TTC549 (cell line): ENCODE results near the gene PML.

Experiments
- FAIRE-seq: peaks from 2 replicates; lab custom pipeline; 2012; peaks lifted over from hg19 to GRCh38; lab: Jason Lieb, UNC

Gene PML, protein sequence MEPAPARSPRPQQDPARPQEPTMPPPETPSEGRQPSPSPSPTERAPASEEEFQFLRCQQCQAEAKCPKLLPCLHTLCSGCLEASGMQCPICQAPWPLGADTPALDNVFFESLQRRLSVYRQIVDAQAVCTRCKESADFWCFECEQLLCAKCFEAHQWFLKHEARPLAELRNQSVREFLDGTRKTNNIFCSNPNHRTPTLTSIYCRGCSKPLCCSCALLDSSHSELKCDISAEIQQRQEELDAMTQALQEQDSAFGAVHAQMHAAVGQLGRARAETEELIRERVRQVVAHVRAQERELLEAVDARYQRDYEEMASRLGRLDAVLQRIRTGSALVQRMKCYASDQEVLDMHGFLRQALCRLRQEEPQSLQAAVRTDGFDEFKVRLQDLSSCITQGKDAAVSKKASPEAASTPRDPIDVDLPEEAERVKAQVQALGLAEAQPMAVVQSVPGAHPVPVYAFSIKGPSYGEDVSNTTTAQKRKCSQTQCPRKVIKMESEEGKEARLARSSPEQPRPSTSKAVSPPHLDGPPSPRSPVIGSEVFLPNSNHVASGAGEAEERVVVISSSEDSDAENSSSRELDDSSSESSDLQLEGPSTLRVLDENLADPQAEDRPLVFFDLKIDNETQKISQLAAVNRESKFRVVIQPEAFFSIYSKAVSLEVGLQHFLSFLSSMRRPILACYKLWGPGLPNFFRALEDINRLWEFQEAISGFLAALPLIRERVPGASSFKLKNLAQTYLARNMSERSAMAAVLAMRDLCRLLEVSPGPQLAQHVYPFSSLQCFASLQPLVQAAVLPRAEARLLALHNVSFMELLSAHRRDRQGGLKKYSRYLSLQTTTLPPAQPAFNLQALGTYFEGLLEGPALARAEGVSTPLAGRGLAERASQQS

DNA sequence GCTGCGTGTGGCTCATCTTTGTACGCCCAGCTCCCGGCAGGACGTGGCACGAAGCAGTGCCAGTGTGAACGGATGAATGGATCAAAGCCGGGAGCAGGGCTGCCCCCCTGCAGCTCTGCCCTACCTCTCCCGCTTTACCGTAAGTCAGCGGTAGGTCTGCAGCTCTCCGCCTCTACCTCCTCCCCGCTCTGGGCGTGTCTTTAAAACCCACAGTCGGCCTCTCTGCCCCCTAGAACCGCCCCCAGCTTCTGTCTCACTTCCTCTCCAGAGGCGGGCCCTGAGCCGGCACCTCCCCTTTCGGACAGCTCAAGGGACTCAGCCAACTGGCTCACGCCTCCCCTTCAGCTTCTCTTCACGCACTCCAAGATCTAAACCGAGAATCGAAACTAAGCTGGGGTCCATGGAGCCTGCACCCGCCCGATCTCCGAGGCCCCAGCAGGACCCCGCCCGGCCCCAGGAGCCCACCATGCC lies at the start of gene PML:
TSS of gene PML (plus strand) at position 304 of the 471 bp plus-strand sequence. CDS start at position 401, 97 bp downstream.
- FAIRE-seq: peak; percentile 73

DNA sequence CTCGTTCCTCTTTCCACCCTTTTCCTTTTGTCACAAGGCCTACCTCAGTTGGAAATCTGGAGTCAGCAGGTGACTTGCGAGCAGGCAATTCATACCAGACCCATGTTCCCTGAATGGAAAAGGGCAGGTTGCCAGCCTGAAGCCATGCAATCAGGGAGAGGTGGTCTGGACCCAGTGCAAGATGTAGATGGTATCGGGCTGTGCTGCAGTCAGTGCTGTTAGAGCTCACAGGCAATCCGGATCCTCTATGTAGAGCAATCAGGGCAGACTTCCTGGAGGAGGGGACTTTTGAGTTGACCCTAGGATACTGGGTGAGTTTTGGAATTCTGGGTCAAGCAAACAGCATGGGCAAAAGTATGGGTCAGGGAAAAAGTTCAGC lies 49.4 kb upstream of the PML start:
- no peak for FAIRE-seq

DNA sequence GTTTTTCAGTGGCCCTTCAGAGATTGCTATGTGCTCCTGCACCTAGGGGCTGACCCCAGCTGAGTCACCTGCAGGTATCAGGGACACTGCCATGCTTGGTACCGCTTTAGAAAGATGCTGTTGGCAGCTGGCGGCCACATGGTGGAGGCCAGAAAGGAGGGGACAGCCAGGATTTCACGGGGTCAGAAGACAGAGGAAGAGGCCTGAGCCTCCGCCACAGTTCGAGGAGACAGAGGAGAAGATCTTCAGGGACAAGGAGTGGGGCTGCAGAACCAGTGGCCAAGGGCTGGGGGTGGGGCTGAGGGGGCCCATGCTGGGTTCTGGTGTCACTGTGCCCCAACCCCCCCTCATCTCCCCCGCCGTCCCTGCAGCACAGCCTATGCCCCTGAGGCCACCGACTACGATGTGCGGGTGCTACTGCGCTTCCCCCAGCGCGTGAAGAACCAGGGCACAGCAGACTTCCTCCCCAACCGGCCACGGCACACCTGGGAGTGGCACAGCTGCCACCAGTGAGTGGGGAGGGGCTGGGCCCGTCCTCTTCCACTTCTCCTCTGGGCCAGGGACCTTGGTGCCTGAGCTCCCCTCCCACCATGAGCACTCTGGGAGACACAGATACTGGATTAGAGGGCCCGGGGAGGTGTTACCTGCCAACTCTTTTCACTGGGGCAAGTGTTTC lies 48.3 kb upstream of the PML start:
- no peak for FAIRE-seq

DNA sequence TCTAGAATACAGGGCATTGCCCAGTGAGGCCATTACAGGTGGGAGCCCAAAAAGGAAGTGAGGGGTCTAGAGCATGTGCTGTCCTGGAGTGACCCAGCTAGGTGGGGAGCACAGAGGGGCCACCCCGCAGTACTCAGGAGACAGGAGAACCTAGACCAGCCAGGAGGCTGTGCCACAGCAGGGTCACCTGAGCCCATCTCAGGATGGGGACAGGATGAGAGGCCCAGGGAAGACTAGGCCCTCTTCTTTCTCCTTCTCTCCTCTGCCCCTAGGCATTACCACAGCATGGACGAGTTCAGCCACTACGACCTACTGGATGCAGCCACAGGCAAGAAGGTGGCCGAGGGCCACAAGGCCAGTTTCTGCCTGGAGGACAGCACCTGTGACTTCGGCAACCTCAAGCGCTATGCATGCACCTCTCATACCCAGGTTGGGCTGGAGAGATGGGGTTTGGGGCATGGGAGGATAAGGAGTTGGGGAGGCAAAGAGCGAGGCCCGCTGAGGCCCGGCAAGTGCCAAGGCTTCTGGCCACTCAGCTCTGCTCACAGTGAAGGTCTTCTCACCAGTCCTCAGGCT lies 47.6 kb upstream of the PML start:
- no peak for FAIRE-seq

DNA sequence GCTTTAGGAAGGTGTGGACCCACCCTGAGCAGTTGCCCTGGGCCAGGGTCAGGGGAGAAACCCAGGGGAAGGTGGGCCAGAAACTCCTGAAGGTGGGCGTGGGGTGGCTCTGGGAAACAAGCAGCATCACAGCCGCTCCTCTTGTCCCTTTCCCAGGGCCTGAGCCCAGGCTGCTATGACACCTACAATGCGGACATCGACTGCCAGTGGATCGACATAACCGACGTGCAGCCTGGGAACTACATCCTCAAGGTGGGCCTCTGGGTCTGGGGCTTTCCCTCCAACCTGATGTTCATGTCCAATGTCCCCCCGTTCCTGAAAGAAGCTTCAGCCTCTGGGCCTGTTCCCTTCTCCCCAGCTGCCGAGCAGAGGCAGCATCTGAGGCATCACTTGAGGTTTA lies 46.9 kb upstream of the PML start:
- no peak for FAIRE-seq

DNA sequence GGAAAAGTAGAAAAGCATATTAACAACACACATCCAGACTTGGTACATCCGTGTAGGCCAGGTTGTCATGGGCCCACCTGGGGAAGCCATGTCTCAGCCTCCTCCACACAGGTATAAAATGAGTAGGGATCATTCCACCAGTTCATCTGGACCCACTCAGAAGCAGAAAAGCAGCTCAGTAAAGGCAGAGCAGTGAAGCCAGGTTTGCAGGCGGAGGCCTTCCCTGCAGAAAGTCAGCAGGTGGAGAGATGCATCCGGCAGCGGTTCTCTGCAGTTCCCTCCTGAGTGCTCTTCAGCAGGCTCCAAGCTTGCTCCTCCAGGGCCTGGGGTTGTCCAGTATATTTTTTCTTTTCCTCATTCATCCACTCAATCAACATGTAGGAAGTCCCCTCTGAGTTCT lies 46.1 kb upstream of the PML start:
- FAIRE-seq: no peak

DNA sequence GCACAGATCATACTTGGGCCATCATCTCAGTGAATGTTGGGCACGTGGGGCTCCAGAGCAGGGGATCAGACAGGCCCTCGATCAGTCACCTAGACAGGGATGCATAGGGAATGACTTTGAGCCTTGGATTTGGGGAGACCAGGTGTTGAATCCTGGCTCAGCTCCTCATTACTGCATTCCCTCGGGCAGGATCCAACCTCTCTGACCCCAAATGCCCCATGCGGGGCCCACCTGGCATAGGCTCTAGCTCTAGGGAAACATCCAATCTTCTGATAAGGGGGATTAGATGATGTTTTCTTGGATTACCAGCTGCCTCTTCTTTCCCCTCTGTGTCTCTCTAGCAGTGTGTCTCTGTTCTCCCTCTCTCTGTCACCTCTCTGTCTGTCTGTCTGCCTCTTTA lies 45.5 kb upstream of the PML start:
- no peak for FAIRE-seq

DNA sequence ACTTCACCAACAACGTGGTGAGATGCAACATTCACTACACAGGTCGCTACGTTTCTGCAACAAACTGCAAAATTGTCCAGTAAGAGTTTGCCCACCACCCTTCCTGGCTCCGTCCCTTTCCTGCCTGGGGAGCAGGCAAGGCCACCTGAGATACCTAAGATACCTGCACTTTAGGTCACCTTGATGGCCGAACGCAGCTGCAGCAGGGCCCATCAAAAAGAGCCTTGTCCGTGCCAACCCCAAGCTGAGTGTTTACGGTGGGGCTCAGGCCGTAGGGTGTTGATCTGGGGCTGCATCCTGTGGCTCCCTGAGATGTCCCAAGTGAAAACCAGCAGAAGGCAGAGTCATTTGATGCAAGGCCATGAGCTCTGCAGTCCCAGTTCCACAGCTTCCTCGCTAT lies 45.0 kb upstream of the PML start:
- no peak for FAIRE-seq

DNA sequence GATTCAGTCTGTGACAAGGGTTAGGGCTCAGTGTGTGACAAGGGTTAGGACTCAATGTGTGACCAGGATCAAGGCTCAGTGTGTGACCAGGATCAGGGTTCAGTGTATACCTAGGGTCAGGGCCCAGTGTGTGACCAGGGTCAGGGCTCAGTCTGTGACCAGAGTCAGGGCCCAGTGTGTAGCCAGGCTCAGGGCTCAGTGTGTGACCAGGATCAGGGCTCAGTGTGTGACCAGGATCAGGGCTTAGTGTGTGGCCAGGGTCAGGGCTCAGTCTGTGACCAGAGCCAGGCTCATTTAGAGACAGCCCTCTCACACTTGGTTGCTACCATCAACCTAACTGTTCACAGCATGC lies 44.1 kb upstream of the PML start:
- no peak for FAIRE-seq

DNA sequence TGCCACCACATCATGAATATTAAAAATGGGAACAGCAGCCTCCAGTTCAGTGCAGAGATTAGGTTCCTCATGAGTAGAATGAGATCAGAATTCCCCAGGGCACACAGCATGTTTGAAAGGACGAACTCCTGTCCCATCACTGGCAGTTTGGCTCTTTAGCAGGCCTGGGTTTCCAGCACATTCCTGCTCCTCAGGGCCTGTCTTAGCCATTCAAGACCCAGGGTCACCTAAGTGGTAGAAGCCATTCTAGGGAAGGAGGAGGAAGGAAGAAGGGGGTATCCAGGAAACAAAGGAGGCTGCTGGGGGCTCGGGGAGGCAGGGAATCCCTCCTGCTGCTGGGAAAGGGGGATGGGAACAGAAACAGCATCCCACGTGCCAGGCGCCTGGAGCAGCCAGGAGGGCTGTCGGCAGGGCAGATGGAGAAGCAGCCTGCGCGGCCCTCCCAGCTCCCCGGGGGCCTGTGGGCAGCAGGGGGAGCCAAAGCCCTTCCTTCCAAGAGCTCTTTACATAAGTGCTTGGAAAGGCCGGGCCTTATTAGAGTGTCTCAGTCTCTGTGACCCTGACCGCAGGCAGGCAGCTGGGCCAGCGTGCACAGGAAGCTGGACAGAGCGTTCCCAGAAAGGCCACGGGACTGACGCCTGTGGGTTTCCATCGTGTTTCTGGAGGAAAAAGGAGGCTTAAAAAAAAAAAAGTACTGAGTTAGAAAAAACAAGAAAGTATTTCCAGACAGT lies 43.5 kb upstream of the PML start:
- no peak for FAIRE-seq

DNA sequence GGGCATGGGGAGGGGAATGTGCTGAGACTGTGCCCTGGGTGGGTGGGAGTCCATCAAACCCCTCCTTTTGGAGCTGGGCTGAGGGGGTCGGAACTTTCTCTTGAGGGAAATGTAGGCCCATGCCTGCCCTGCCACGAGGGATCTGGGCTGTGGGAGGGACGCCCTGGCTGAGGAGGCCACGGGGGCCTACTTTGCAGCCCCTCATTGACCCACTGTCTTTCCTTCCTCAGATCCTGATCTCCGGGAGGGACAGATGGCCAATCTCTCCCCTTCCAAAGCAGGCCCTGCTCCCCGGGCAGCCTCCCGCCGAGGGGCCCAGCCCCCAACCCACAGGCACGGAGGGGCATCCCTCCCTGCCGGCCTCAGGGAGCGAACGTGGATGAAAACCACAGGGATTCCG lies 42.9 kb upstream of the PML start:
- FAIRE-seq: no peak

DNA sequence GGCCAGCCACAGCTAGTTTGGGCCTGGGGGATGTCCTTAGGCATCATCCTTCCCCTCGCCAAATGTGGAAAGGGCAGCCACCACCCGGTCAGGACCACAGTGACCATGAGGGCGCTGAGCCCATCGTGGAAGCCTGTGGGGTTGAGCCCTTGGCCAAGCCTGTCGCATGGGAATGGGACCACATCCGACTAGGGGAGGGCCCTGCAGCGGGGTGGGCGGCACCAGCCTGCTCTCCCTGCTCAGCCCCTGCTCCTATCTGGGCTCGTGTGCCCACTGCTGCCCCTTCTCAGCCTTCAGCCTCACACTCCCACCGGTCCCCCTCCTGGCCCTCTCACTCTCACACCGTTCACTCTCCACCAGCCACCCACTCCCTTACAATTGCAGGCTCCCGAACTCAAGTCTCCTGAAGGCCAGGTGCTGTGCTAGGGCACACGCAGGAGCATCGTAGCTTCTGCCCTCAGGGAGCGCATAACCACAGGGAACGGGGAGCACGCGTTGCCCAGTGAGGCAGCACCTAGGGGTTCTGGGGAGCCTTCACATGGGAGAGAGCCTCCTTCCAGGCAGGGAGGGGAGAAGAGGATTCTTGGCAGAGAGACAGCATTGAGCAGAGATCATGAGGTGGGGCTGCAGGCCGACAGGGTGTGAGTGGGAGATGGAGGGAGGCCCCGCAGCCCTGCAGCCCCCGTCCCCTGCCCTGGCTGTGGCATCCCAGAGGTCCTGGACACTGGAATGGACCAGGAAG lies 42.2 kb upstream of the PML start:
- FAIRE-seq: no peak

DNA sequence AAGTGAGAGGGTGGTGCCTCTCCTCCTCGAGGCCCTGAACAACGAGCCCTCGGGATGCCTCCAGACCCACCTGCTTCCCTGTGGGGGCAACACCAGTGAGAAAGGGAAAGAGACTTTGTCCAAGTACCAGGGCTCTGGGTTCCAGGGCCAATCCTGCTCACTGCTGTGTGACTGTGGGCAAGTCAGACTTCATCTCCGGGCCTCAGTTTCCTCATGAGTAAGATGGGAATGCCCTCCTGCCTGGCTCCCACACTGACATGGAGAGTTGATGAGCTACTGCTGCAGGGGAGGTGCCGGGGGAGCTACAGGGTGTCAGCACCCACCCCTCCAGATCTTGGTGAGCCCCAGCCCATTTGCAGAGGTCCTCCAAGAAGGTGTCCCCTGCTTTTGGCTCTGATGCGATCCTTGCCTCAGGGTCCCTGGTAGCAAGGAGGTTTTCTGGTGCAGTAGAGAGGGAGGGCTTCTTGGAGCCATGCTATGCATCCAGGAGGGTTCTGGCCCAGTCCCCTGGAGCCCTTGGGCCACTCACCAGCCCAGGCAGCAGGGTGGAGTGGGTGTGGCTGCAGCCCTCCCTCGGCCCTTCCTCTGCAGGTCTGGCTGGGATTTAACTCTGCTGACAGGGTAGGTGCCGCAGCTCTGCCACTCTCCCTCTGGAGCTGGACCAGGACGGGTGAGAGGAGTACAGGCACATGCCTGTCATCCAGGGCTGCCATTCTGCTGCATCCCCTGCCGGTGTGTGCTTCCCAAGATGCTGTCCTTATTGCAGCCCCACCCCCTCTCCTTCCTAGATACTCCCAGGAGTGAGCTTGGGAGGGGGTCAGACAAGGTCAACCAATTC lies 41.4 kb upstream of the PML start:
- no peak for FAIRE-seq

DNA sequence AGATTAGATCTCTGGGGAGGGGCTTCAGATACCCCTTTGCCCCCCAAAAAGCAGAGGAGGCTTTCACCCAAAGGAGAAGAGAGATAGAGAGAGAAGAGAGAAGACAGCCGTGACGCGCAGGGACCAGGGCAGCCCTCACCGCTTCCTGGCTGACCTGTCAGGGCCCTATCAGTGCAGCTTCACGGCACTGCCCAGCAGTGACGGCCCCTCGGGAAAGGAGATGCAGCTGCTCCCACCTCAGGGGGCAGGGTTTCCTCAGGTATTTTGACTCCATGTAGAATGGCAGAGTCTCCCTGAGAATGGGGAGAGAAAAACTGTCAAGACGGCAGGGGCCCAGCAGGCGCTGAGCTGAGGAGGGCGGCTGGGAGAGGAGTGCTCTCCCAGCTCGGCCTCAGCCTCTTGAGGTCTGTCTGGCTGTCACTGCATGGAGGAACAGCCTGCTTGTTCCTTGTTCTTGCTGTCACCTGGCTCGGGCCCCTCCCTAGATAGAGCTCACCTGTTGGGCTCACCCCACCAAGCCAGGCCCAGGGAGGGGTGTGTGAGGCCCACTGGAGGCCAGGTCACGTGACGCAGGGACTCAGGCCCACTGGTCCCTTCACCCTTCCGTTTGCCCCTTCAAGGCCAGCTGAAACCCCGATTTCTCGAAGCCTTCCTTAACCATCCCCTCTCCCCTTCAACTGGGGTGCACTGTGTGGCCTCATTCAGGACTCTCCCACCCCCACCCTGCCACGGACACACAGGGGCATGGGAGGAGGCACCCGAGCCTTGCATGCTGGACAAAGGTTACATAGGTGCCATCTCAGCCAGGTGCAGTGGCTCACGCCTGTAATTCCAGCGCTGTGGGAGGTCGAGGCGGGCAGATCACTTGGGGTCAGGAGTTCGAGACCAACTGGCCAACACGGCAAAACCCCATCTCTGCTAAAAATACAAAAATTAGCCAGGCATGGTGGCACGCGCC lies 40.0 kb upstream of the PML start:
- FAIRE-seq: no peak

DNA sequence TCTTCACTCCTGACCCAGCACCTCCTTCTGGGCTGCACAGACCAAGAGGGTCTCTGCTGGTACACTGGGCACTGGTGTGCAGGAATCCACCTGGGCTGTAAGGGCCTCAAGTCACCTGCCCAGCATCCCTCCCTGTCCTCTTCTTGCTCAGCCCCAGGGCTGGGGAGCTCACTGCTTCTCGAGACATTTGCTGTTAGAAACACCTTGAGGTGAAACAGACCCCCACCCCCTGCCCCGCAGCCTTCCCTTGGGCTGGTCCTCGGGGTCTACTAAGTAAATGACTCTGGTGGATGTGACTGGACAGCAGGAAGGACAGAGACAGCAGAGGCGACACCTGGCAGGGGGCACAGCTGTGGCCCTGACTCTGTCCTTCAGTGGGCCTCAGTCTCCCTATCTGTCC lies 39.2 kb upstream of the PML start:
- FAIRE-seq: no peak

DNA sequence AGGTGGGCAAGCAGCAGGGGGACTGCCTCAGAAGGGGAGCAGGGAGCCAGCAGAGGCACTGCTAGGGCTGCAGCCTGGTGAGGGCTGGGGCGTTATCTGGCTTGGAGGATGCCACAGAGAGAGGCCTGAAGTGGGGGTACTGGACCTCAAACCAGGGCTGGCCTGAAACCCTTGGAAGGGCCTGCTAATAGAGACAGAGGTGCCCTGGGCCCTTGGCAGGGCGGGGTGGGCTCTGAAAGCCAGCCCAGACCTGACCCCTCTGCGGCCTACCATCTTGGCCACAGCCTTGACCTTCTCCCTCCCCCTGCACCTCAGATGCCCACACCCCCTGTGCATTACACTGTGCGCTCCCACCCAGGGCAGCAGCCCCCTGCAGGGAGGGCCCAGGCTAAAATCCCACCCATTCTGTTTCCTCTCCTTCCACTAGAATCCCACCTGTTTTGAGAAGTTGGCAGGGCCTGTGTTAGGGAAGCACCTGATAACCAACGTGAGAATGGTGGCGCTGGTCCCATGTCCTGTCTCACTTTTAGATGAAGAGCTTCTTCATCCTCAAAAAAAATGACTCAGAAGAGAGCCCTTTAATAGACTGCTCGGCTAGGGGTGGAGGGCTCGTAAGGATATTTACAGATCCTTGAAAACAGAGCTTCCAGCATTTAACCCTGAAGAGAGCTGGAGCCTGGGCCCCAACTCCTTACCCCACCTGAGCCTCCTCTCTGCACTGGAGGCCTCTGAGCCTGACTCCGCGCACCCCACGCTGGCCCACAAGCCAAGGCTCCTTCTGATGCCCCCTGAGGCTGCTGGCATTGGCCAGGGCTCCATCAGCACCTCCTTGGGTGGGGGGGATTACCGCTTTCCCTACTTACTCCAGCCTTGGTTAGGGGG lies 38.4 kb upstream of the PML start:
- FAIRE-seq: no peak

DNA sequence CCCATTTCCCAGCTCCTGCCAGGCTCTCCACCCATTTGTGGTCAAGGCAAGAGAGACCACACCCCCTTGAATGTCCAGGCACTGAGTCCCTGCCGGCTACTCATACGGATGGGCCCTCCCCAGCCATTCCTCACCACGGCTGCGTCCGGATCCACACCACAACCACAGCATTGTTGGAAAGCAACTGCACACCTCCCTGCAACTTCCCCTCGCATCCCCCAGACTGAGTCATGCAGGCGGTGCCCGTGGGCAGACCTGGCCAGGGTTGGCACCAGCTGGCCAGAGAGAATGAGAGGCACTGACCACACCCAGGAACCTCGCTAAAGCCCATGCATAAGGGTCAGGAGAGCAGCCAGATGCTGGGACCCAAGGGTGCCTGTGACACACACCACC lies 37.8 kb upstream of the PML start:
- no peak for FAIRE-seq

DNA sequence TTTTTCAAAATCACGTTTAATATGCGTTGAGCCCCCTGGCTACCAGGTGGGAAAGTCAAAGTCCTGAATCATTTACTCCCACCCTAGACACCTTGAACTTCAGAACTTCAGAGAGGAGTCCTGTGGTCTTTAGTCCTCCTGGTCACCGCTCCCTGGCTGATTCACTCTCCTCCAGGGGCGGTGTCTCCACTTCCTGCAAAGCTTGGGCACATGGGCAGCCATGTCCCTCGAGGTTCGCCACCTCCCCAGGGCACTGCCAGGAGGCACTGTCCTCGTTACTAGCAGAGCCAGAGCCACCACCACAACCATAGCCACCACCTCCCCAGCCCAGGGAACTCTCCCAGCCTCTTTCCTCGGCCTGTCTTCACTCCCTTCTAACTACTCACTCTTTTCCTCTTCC lies 37.2 kb upstream of the PML start:
- FAIRE-seq: no peak
